Chondrocyte (in vitro differentiated cells): ENCODE data around the gene ZNF716. TPM values are rescaled to one million over a fixed set of nuclear protein-coding genes. Genes with fewer than 3 reads are reported as not detected.
A peak's percentile ranks its signal among the peaks of the same experiment; 100 is the strongest.

Source experiments
- DNase-seq: peaks from one replicate; pipeline ENCODE4 v3.0.0; 2021; ENCODE audit warnings: mixed read lengths, low spot score
- H3K27ac Mint-ChIP-seq: one replicate; pipeline ENCODE4 v1.8.0; 2021; ENCODE audit warnings: mild to moderate bottlenecking, moderate library complexity, mixed read lengths; ENCODE audit not compliant: unreplicated experiment
- H3K27me3 Mint-ChIP-seq: 2 replicates; pipeline ENCODE4 v1.8.0; 2021; ENCODE audit warnings: low read depth, mixed read lengths
- H3K36me3 Mint-ChIP-seq: 2 replicates; pipeline ENCODE4 v1.8.0; 2021; ENCODE audit warnings: low read depth, mixed read lengths
- H3K4me1 Mint-ChIP-seq: 2 replicates; pipeline ENCODE4 v1.8.0; 2021; ENCODE audit warnings: low read depth, mild to moderate bottlenecking, mixed read lengths
- H3K4me3 Mint-ChIP-seq: one replicate; pipeline ENCODE4 v1.8.0; 2021; ENCODE audit warnings: mild to moderate bottlenecking, moderate library complexity, mixed read lengths; ENCODE audit not compliant: unreplicated experiment
- H3K9me3 Mint-ChIP-seq: 2 replicates; pipeline ENCODE4 v1.8.0; 2021; ENCODE audit warnings: low read depth, mixed read lengths
- CTCF ChIP-seq: fragments of 200-600 bp; sonication (generic); IDR thresholded peaks from 2 replicates; pipeline ENCODE4 v1.5.0; 2021; ENCODE audit warnings: antibody characterized with exemption, mild to moderate bottlenecking, moderate library complexity
- total RNA-seq: library from RNA; stranded (reverse); gene quantifications from 3 replicates; pipeline ENCODE4 v1.2.1, GENCODE V29; 2021

ZNF716 gene
- total RNA-seq, 1 donor from 2014 or later = not detected

GRCh38 chr7:57414415-57414814 is 35.6 kb upstream of the ZNF716 start:
- Mint-ChIP-seq H3K27ac (no peak overlapping the region), H3K36me3 (no peaks in the 10 kb centered on the region), H3K4me1 (no peaks in the 10 kb centered on the region), H3K27me3 (no peaks in the 10 kb centered on the region), H3K9me3 (peaks cover 63% of the 10 kb centered on the region), H3K4me3 (no peak overlapping the region)
- no peak for TF ChIP-seq CTCF
- no peak for DNase-seq

DNA sequence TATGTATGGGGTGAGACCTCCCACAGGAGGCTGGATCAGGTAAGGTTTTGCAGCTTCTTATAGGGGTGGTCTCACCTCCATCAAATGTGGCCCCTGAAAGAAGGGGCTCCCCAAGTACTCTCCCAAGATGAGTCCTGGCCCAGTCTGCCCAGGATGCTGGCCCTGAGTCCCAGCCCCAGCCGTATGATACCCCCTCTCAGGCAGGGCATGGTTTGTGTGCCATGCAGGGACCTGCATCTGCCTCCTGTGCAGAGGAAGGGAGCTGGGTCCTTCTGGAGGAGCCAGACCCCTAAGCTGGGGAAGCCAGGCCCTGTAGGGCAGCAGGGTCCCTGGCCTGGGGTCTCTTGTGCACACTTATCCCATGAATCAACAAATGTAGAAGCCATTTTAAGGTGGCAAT is 35.1 kb upstream of the ZNF716 start:
- H3K27me3 Mint-ChIP-seq = no peaks in the 10 kb centered on the region
- H3K9me3 Mint-ChIP-seq = peaks cover 61% of the 10 kb centered on the region
- DNase-seq = no peak
- no peak overlapping the region for H3K27ac Mint-ChIP-seq
- H3K4me3 Mint-ChIP-seq = no peak overlapping the region
- no peaks in the 10 kb centered on the region for H3K4me1 Mint-ChIP-seq
- no peak for TF ChIP-seq CTCF
- no peaks in the 10 kb centered on the region for H3K36me3 Mint-ChIP-seq

- Mint-ChIP-seq H3K9me3 (peaks cover 58% of the 10 kb centered on the region), H3K4me1 (no peaks in the 10 kb centered on the region), H3K36me3 (no peaks in the 10 kb centered on the region), H3K27ac (no peak overlapping the region), H3K27me3 (no peaks in the 10 kb centered on the region), H3K4me3 (no peak overlapping the region)
- no peak for TF ChIP-seq CTCF
- no peak for DNase-seq
Observed at GRCh38 chr7:57415326-57415725, 34.7 kb upstream of the ZNF716 start.

- Mint-ChIP-seq H3K36me3 (no peaks in the 10 kb centered on the region), H3K4me1 (no peaks in the 10 kb centered on the region), H3K27me3 (no peaks in the 10 kb centered on the region), H3K4me3 (no peak overlapping the region), H3K9me3 (peaks cover 55% of the 10 kb centered on the region), H3K27ac (no peak overlapping the region)
- DNase-seq = no peak
- no peak for TF ChIP-seq CTCF
Observed at GRCh38 chr7:57415730-57416129, 34.2 kb upstream of the ZNF716 start.

GRCh38 chr7:57416601-57417358 is 33.2 kb upstream of the ZNF716 start:
- H3K9me3 Mint-ChIP-seq = peaks cover 49% of the 10 kb centered on the region
- H3K27ac Mint-ChIP-seq = no peak overlapping the region
- no peak overlapping the region for H3K4me3 Mint-ChIP-seq
- no peaks in the 10 kb centered on the region for H3K27me3 Mint-ChIP-seq
- no peaks in the 10 kb centered on the region for H3K36me3 Mint-ChIP-seq
- TF ChIP-seq CTCF = no peak
- DNase-seq = peak; percentile 58
- H3K4me1 Mint-ChIP-seq = no peaks in the 10 kb centered on the region
